BJ (cell line): ENCODE measurements around the gene XYLT1. TPM values are rescaled to one million over a fixed set of nuclear protein-coding genes. Genes with fewer than 3 reads are reported as not detected.

Source experiments
- CTCF ChIA-PET: fragments of 350-600 bp; formaldehyde crosslinking; extraction: SDS; loops from one replicate; lab custom pipeline; 2021; ENCODE audit warnings: antibody characterized with exemption, inconsistent platforms; lab: Yijun Ruan, JAX
- POLR2A ChIA-PET: fragments of 300-600 bp; sonication (Branson Sonifier 250); formaldehyde crosslinking; extraction: SDS; loops from one replicate; lab custom pipeline; 2021; ENCODE audit warnings: antibody characterized with exemption; lab: Charles Lee
- DNase-seq: peaks from one replicate; pipeline ENCODE4 v3.0.0-alpha.2; 2011; ENCODE audit warnings: low read depth
- H3K27me3 ChIP-seq: 2 replicates; pipeline ENCODE4 v1.6.0; 2011; ENCODE audit warnings: low read length; ENCODE audit not compliant: control insufficient read depth, insufficient read depth
- H3K36me3 ChIP-seq: 2 replicates; pipeline ENCODE4 v1.5.1; 2011; ENCODE audit warnings: low read length; ENCODE audit not compliant: control insufficient read depth, insufficient read depth
- H3K4me3 ChIP-seq: 2 replicates; pipeline ENCODE4 v1.5.1; 2011; ENCODE audit warnings: low read depth, mild to moderate bottlenecking, control low read depth, low read length
- CTCF ChIP-seq: IDR thresholded peaks from 2 replicates; pipeline ENCODE4 v1.5.1; 2011; ENCODE audit warnings: low read depth, mild to moderate bottlenecking, control low read depth, inconsistent platforms, low read length, moderate library complexity; ENCODE audit not compliant: insufficient read depth
- polyA plus RNA-seq: library from polyadenylated mRNA; depleted of rRNA; stranded (reverse); fragments of >200 nt; gene quantifications from 2 replicates; pipeline ENCODE4 v1.2.3, GENCODE V29; 2011

Gene XYLT1
- polyA plus RNA-seq, 1 experiment: 15.9 TPM

GRCh38 chr16:17404941-17405689 is 65.6 kb downstream of the XYLT1 start:
- CTCF ChIA-PET: interaction anchor here (1.3 to 2.0 kb wide), 3 partner anchors 10 to 77 kb away, joined by 4 to 7 read pairs (median 5); no protein-coding TSS in a partner anchor
- H3K27me3 ChIP-seq: no peaks in the 10 kb centered on the region
- POLR2A ChIA-PET: interaction anchor here (0.6 kb wide), 2 partner anchors 180 to 261 kb away, joined by 3 read pairs; no protein-coding TSS in a partner anchor
- TF ChIP-seq CTCF: no peak
- H3K36me3 ChIP-seq: no peaks in the 10 kb centered on the region
- H3K4me3 ChIP-seq: no peak overlapping the region
- DNase-seq: no peak

GRCh38 chr16:17403859-17404545 is 66.8 kb downstream of the XYLT1 start:
- no peak for TF ChIP-seq CTCF
- no peaks in the 10 kb centered on the region for H3K27me3 ChIP-seq
- H3K4me3 ChIP-seq: no peak overlapping the region
- ChIA-PET CTCF (interaction anchor here (0.6 to 1.7 kb wide), 2 partner anchors 9 to 31 kb away, joined by 3 to 7 read pairs; no protein-coding TSS in a partner anchor), POLR2A (no interaction called here)
- DNase-seq: no peak
- H3K36me3 ChIP-seq: no peaks in the 10 kb centered on the region

GRCh38 chr16:17403156-17403809 is 67.5 kb downstream of the XYLT1 start:
- no peak for DNase-seq
- H3K4me3 ChIP-seq: no peak overlapping the region
- no peaks in the 10 kb centered on the region for H3K27me3 ChIP-seq
- no peak for TF ChIP-seq CTCF
- CTCF ChIA-PET: interaction anchor here (1.1 kb wide), 1 partner anchor 22 kb away, joined by 3 read pairs; no protein-coding TSS in a partner anchor
- POLR2A ChIA-PET: no interaction called here
- H3K36me3 ChIP-seq: no peaks in the 10 kb centered on the region

- Histone ChIP-seq H3K4me3 (no peak overlapping the region), H3K36me3 (no peaks in the 10 kb centered on the region), H3K27me3 (no peaks in the 10 kb centered on the region)
- no peak for DNase-seq
- POLR2A ChIA-PET: interaction anchor here (0.6 to 1.0 kb wide), 4 partner anchors 9 to 69 kb away, joined by 3 to 18 read pairs (median 6); no protein-coding TSS in a partner anchor
- CTCF ChIA-PET: interaction anchor here (1.3 kb wide), 1 partner anchor 9 kb away, joined by 3 read pairs; no protein-coding TSS in a partner anchor
- TF ChIP-seq CTCF: no peak
These were observed 73.3 kb downstream of the XYLT1 start for GRCh38 chr16:17397499-17397891.
